ENCODE results near the gene ERFE. TPM values are rescaled to one million over a fixed set of nuclear protein-coding genes. Genes with fewer than 3 reads are reported as not detected.

The ERFE gene
- total and polyA plus RNA-seq, 12 donors = 0.10 to 0.36 (median 0.11) TPM; not detected in 9

DNA sequence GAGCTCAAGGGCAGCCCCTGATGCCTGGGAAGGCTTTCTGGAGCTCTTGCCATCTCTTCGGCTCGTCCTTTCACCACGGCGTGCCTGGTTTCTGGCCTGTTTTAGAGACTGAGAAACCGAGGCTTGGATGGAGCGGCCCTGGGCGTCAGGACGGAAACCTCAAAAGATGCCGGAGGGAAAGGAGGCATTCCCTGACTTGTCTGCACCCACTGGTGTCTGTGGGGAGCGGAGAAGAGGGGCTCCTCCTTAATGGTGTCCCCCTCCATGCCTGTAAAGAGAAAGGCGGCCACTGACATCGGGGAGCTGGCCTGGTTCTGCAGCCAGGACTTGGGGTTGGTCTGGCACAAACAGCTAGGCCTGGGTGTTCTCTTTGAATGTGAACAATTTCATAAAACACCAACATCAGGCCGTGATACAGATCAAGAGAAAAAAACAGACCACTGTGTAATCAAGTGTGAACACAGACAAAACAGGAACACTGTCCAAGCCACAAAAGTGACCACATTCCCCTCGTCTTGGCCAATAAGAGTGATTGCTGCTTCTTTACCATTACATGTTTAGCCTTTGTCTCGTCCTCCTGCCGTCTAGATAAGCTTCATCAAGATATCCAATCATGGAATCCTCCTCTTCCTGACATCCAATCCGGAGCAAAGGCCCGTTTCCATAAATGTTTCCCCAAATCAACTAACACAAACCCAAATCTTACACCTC is 45.4 kb downstream of the ERFE start:
- Histone ChIP-seq H3K9me3 (replicated peaks in 1 of 3) (no peaks in the 10 kb centered on the region), H3K36me3 (replicated peaks in 1 of 2) (no peaks in the 10 kb centered on the region), H3K27ac (peak overlapping the region in 4 of 5 donors; percentile 50 to 99 (median 70)), H3K27me3 (no peaks in the 10 kb centered on the region), H3K4me3 (peak overlapping the region in 1 of 4 donors; percentile 100), H3K4me1 (replicated peaks in 1 of 2) (peaks cover 21 to 32% of the 10 kb centered on the region in 2 donors)
- TF ChIP-seq, protein P1, sequence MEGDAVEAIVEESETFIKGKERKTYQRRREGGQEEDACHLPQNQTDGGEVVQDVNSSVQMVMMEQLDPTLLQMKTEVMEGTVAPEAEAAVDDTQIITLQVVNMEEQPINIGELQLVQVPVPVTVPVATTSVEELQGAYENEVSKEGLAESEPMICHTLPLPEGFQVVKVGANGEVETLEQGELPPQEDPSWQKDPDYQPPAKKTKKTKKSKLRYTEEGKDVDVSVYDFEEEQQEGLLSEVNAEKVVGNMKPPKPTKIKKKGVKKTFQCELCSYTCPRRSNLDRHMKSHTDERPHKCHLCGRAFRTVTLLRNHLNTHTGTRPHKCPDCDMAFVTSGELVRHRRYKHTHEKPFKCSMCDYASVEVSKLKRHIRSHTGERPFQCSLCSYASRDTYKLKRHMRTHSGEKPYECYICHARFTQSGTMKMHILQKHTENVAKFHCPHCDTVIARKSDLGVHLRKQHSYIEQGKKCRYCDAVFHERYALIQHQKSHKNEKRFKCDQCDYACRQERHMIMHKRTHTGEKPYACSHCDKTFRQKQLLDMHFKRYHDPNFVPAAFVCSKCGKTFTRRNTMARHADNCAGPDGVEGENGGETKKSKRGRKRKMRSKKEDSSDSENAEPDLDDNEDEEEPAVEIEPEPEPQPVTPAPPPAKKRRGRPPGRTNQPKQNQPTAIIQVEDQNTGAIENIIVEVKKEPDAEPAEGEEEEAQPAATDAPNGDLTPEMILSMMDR (IDR thresholded peaks at IDR 0.05) = no peak
- TF ChIP-seq POLR2A (IDR thresholded peaks at IDR 0.05) = no peak
- intact Hi-C loops (cut with DNase I) = no loop called here
- no peak for DNase-seq
- WGBS, 4 donors = 56 to 63% (median 61%) methylated on average over 17 to 18 of the region's 18 CpGs

DNA sequence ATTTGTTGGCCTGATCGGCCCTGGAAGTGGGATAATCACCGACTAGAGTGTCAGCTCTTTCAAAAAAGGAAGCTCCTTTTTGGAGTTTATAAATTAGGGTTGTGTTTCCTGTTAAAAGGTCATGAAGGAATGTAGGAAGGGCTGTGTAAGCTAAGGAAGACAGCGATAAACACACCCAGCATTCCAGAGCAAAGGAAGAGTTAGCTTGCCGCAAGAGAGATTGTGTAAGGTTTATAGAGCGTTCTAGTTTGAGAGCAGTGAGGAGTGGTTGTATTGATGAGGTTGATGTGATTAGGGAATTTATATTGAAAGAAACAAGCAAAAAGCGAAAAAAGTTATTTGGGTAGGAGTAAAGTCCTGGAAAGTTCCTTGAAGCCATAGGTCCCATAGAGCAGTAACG is 48.2 kb downstream of the ERFE start:
- Histone ChIP-seq H3K27me3 (no peaks in the 10 kb centered on the region), H3K9me3 (replicated peaks in 1 of 3) (no peaks in the 10 kb centered on the region), H3K27ac (no peak overlapping the region), H3K4me1 (replicated peaks in 1 of 2) (peaks cover 7 to 12% of the 10 kb centered on the region in 2 donors), H3K36me3 (replicated peaks in 1 of 2) (no peaks in the 10 kb centered on the region), H3K4me3 (no peak overlapping the region)
- TF ChIP-seq POLR2A (IDR thresholded peaks at IDR 0.05) = no peak
- TF ChIP-seq, protein P1 (IDR thresholded peaks at IDR 0.05) = no peak
- no peak for DNase-seq
- WGBS, 4 donors = 71 to 78% (median 75%) methylated on average over 7 of the region's 7 CpGs
- intact Hi-C loops (cut with DNase I) = no loop called here

DNA sequence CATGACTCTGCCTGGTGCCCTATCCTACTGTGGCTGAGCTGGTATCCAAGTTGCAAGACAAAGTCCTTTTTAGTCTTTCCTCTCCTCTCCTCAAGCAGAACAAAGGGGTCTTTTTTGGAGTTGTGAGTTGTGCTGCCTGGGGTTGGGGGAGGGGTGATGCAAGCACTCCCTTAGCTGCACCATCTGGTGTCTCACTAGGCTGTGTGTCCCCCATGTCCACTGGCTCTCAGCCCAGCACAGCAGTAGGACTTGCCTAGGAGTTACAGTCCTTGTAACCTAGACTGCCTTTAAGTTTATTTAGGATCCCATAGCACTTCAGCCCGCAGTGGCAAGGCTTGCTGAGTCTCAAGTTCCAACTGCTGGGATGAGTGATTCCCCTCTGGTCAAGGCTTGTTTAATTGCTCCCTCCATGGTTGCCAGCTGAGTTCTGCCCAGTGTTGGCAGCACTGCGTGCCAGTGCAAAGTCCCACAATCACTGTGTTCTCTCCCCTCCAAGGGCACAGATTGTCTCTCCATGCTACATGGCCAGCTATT is 57.9 kb downstream of the ERFE start:
- Histone ChIP-seq H3K27me3 (no peaks in the 10 kb centered on the region), H3K4me1 (replicated peaks in 1 of 2) (no peaks in the 10 kb centered on the region), H3K9me3 (replicated peaks in 1 of 3) (no peaks in the 10 kb centered on the region), H3K36me3 (replicated peaks in 1 of 2) (no peaks in the 10 kb centered on the region), H3K27ac (no peak overlapping the region), H3K4me3 (no peak overlapping the region)
- TF ChIP-seq, protein P1 (IDR thresholded peaks at IDR 0.05) = no peak
- TF ChIP-seq POLR2A (IDR thresholded peaks at IDR 0.05) = no peak
- intact Hi-C loops (cut with DNase I) = no loop called here
- no peak for DNase-seq
- WGBS, 4 donors = 94 to 100% (median 97%) methylated on average over 1 to 2 of the region's 2 CpGs

Other genes with a start within 250 kb of the ERFE start
- 100 to 1,000 TPM in 1 of 9 donors, 10 to 100 TPM in 8; 37.9 to 101 (median 56.1) TPM for gene UBE2F, start 192.0 kb upstream of the ERFE start, total RNA-seq
- 100 to 1,000 TPM in 1 of 3 donors, 10 to 100 TPM in 2; 26.8 to 101 (median 38.2) TPM for gene UBE2F, start 192.0 kb upstream of the ERFE start, polyA plus RNA-seq
- gene SCLY, start 98.0 kb upstream of the ERFE start, total RNA-seq = 10 to 100 TPM in 3 of 9 donors, 1 to 10 TPM in 6; 2.4 to 11.0 (median 7.8) TPM
- 1 to 10 TPM; 5.8 to 9.8 (median 8.6) TPM for gene SCLY, start 98.0 kb upstream of the ERFE start, polyA plus RNA-seq
- gene ESPNL, start 58.6 kb upstream of the ERFE start, total RNA-seq = 1 to 10 TPM in 3 of 9 donors, under 1 TPM in 2, not detected in 4; 0.69 to 5.9 (median 1.4) TPM
- 1 to 10 TPM in 1 of 3 donors, under 1 TPM in 1, not detected in 1; 0.03 to 1.2 TPM for gene ESPNL, start 58.6 kb upstream of the ERFE start, polyA plus RNA-seq
- 1 to 10 TPM in 1 of 9 donors, under 1 TPM in 5, not detected in 3; 0.10 to 4.3 (median 0.15) TPM for gene KLHL30, start 20.3 kb upstream of the ERFE start, total RNA-seq
- gene KLHL30, start 20.3 kb upstream of the ERFE start, polyA plus RNA-seq = under 1 TPM in 2 of 3 donors, not detected in 1; 0.13 to 0.24 TPM
- gene ILKAP, start 44.7 kb downstream of the ERFE start, total RNA-seq = 10 to 100 TPM; 12.3 to 37.3 (median 24.5) TPM
- gene ILKAP, start 44.7 kb downstream of the ERFE start, polyA plus RNA-seq = 100 to 1,000 TPM in 2 of 3 donors, 10 to 100 TPM in 1; 17.8 to 131 (median 110) TPM
- 10 to 100 TPM in 6 of 9 donors, 1 to 10 TPM in 3; 6.5 to 21.6 (median 12.7) TPM for gene HES6, start 81.1 kb downstream of the ERFE start, total RNA-seq
- 1 to 10 TPM; 4.3 to 9.2 (median 7.4) TPM for gene HES6, start 81.1 kb downstream of the ERFE start, polyA plus RNA-seq
- gene PER2, start 129.6 kb downstream of the ERFE start, total RNA-seq = 10 to 100 TPM in 1 of 9 donors, 1 to 10 TPM in 8; 1.5 to 11.4 (median 4.9) TPM
- gene PER2, start 129.6 kb downstream of the ERFE start, polyA plus RNA-seq = 1 to 10 TPM; 1.3 to 7.1 (median 4.7) TPM
- 10 to 100 TPM in 5 of 9 donors, 1 to 10 TPM in 4; 5.5 to 17.5 (median 11.9) TPM for gene TRAF3IP1, start 161.5 kb downstream of the ERFE start, total RNA-seq
- gene TRAF3IP1, start 161.5 kb downstream of the ERFE start, polyA plus RNA-seq = 10 to 100 TPM; 10.1 to 18.5 (median 16.4) TPM

All from adrenal gland (tissue), 12 donors.